GM19328 (cell line): ENCODE measurements around the gene LRRC8B.
"Not testable (repeated sequence)": the region's sequence is repeated elsewhere in the genome, so short reads cannot be mapped to it uniquely, and the experiment has no call there.

ENCODE experiments used
- ATAC-seq: cut with Tn5 transposase; IDR thresholded peaks from one replicate; pipeline ENCODE4 v1.9.1; 2021; ENCODE audit warnings: mild to moderate bottlenecking, moderate library complexity; ENCODE audit not compliant: unreplicated experiment

Gene LRRC8B

DNA sequence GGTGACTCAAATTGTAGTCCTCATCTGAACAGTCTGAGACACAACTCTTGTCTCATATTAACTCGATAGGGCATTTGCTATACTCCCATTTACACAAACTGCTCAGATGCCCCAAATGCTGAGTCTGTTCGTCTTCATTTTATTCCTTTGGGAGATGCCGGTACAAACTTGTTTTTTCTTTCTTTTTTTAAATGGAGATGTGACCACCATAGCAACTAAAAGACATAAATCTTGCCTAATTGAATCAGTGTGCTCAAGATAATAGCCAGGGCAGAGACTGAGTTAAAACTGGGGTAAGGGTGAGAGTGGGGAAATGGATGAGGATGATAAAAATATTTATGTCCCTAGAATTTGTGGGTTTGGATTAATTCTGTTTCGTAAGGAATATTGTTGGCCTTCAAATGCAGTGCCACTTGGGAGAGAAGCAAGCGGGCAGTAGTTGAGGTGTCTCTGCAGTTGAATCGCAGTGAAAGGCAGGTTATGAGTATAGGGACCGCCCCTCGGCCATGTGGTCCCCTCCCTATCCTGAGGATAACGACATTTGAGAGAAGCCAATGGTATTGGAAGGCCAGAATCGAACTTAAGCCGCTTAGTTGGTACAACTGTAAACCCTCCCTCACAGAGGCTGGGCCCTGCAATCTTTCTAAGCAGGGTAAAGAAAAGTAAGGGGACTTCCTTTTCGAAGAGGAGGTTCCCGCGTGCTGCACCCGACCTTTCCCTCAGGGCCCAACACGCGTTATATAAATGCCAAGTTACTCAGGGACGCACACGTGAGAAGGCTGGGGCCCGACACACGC lies 859 bp upstream of the LRRC8B start:
- ATAC-seq, result peak; percentile 23

DNA sequence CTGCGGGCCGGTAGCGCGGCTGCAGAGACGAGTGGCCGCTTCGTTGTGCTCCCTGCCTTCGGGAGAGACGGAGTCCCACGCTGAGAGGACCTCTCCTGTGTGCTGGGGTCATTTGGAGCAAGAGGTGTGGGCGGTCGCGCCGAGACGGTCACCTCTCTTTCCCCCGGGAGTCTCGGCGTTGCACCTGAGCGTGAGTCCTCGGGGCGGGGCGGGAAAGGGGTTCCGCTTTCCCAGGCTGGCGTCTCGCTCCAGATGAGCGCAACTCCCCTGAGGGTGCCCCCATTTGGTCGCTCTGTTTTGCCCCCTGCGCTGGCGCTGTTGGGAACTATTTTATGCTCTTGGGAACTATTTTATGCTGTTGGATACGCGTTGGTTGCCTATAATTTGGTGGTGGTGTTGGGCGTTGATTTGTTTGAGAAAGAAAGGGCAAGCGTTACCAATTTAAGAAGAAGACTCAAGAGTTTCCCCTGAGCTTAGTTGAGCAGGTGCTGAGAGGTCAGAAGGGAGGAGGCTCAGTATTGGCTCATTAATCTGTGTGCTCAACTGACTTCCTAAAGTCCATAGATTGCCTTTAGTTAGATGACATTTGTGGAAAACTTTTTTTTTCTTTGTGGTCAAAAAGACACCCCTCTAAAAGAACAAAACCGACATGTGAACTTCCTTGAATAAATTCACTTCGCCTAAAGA lies 683 bp downstream of the LRRC8B start:
- peak; percentile 16 for ATAC-seq

DNA sequence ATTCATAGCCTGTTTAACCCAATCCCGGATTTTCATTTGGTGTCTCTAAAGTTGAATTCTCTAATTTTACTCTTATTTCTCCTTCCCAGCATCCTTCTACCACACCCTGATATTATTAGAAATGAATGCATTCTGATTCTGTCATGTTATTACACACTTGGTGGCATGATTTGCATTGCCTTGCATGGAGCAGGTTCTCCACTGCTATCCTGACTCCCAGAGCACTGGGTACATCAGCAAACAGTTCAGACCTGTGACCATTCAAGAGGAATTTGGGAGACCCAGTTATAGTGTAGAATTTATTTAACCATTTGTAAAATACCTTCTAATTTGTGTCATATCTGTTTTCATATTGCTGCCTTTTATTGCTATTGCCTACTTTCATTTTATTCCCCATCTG lies 2.6 kb downstream of the LRRC8B start:
- ATAC-seq, result no peak

DNA sequence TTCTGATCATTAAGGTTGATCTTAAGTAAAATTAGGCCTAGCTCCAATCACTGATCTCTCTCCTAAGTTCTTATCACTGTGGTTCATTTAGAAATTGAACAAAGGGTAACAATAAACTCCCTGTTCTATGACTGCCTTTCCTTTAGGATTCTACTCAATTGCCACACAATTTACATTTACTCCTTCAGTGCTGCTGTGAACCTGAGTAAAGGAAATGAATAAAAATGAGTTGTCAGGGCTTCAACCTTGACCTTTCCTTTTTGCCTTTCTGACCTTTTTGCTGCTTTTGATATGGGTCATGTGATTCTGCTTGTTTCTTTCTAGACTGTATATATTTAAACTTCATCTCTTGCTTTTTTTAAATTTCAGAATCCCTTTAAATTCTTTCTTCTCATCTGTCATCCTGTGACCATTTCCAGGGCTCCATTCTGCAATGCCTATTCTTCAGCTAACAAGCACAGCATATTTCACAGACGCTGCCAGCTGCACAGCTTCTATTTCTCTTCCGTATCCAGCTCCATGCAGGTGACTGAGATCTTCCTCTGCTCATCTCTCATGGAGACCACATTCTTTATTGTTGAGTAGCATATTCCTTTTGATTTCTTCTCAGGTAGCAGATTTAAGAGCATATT lies 3.2 kb downstream of the LRRC8B start:
- ATAC-seq, result no peak

DNA sequence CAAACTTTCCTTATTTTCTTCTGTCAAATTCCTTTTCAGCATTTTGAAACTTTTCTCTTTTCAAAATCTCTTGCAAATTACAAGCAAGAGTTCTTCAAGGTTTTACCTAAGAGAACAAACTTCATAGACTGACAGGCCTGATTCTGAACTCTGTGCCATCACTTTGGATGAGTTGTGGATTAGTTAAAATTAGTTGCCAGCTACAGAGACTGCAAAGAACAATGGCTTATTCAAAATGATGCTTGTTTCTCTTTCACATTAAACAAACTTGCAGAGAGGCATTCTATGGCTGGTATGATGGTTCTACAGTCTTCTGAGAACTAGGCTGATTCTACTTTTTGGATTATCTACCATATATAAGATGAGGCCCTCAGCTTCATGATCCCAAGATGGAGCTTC lies 3.8 kb downstream of the LRRC8B start:
- ATAC-seq, result no peak

DNA sequence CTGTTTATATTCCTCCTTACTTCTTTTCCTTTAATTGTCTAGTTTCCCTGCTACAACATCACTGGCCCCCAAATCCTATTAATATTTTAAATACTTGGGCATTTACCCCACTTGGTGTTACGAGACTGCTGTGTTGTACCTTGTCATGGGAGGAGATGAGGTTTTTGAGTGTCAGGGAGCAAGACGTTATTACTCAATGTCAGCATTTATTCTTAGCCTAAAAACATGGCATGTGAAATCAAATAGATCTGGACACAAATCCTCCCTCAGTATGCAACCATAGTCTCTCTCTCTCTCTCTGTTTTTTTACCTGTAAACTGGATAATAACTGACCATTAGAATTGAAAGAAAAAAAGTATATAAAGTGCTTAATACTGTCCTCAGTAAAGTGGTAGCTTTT lies 4.6 kb downstream of the LRRC8B start:
- no peak for ATAC-seq

DNA sequence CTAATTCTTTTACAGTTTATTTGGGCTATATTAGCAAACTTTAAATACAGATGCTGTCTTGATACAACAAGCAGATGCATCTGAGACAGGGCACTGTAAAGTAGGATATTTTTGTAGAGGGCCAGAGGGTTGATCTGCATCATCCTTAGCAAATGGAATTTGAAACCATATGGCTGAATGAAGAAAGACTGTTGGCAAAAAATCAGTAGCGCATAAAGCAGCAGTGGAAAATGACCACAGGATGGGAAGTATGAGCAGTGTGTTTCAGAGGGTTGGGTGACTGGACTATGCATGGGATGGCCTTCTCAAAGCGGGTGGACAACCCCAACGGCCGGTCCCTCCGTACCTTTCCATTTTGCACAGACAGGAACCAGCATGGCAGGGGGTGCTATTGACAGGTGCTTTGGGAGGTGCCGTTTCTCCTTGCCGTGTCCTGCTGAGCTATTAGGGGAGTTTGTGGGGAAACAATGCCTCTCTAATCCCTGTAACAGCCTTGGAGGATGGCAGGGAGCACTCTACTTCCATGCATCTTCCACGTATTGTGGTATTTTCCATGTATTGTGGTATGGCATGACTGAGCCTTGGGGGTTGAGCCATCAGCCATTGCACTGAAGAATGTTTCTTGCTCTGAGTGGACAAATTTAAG lies 5.9 kb downstream of the LRRC8B start:
- ATAC-seq, result no peak

DNA sequence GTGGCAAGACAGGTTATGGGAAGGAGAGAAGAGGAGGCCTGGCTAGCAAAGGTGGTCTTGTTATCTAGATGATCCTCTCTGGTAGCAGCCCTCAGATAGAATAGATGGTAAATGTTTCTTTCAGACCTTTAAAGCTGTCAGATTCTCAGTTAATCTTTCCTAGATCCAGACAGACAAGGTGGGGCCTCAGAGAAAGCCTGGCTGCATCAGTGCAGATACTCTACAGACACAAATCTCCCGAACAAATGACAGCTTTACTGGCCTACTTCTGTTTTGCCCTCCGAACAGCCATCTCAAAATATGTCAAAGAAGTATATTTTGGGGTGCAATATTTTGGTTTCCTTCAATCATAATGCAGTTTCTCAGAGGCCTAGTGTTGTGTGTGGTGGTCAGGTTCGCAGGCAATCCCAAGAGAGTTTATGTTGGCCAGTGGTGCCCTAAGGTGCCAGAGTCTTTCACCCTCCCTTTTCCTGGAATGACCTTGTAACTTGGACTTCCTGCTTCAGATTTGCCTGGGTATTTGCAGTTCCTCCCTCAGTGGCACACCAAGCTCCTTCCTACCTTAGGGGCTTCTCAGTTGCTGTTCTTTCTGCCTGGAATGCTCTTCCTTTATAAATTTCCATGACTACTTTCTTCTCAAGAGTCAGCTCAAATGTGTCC lies 7.0 kb downstream of the LRRC8B start:
- no peak for ATAC-seq

DNA sequence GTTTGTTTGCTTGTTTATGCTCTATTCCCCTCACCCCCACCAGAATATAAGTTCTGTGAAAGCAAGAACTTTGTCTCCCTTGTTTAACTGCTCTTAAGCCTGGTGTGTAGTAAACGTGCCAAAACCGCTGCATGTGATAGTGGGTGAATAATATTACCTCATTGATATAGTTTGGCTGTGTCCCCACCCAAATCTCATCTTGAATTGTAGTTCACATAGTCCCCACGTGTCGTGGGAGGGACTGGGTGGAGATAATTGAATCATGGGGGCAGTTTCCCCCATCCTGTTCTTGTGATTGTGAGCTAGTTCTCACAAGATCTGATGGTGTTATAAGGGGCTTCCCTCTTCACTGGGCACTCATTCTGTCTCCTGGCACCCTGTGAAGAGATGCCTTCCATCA lies 7.6 kb downstream of the LRRC8B start:
- ATAC-seq, result no peak

DNA sequence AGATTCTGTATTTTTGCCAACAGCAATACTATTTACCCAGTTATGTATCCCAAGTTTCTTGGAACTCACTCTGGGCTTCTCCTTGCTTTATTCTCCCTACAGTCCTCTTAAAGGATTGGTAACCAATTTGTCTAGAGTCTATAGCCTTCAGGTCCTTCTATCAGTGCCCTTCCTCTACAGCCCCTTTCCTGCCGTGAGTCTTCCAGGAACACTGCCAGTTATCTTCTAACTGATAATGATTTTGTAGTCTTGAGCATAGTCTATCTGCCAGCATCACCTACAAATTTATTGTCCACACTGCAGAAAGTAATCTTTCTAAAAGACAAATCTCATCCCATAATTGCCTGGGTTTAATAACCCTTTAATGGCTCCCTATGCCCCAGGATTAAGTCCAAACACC lies 8.2 kb downstream of the LRRC8B start:
- ATAC-seq, result no peak

DNA sequence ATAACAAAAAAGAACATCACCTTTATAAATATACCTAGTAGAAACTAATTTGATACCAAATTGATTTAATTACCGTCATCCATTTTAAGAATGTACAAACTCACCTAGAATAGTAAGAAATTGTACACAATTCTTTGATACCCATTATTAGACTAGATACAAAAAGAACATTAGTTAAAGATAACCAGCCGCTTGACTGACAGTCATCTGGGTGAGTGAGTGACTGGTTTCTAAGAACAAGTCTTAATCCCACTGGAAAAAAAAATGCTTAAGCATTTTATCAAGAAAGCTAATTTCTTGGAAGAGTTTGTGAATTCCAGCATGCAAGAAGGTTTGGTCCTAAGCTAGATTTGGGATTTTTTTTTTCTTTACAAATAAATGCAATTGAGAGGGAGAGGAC lies 10.9 kb downstream of the LRRC8B start:
- ATAC-seq, result no peak

DNA sequence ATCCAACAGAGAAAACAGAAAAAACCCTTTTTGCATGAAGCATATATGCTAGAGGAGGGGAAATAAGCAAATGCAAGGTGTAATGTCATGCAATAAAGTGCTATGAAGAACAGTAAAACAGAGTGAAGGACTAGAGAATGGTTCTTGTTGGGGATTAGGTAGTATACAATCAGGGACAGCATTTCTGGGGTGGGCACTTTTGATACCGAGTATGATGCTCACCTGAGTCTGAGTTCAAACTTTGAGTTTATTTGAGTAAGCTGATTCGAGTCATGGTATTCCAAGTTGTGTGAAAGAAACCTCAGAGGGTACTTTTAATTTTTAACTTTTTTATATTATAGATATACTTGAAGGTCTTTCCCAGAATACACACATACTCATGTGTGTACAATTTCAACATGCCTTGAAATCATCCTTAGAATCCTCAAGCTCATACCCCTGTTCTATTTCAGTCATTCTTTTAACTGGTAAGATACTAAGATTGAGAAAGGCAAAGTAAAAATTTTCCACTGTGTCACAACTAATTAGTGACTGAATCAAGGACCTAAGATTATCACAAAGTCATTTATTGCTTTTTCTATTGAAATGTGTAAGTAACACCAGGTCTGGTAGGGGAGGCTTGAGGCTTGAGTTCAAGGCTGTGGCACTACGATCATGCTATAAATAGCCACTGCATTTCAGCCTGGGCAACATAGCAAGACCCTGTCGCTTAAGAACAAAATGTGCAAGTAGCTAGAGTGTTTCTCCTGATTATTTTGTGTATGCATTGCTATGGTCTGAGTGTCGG lies 12.1 kb downstream of the LRRC8B start:
- ATAC-seq, result no peak

DNA sequence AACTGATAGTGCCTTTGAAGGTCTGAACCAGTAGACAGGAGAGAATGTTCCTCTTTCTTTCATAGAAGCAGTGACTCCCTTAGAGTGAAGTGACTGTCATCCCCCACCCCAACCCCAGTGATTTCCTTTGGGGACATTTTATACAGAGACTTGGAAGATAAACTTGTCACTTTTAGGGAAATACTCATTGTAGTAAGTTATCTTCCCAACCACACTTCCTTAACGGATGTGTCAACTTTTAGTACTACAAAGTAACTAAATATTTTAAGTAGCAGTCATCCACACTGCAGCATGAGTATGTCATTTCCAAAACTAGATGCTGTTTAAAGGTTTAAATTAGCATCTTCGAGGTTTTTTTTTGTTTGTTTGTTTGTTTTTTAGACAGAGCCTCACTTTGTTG lies 13.7 kb downstream of the LRRC8B start:
- ATAC-seq, result no peak

DNA sequence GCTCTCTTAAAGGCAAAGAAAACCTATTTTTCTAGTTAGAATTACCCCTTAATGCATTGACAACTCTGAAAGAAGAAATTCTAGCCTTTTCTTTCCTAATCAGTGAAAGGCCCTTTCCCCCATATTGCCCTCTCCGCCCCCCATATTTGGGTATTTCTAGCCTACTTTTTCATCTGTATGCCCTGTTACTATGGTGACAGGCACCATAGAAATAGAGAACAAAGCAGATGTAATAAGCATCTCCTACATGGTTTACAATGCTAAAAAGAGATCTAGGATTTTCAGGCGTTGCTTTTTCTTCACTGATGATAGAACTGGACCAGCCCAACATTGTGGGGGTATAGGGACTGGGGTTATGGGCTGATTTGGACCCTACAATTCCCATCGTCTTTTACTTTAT lies 14.5 kb downstream of the LRRC8B start:
- ATAC-seq, result no peak

DNA sequence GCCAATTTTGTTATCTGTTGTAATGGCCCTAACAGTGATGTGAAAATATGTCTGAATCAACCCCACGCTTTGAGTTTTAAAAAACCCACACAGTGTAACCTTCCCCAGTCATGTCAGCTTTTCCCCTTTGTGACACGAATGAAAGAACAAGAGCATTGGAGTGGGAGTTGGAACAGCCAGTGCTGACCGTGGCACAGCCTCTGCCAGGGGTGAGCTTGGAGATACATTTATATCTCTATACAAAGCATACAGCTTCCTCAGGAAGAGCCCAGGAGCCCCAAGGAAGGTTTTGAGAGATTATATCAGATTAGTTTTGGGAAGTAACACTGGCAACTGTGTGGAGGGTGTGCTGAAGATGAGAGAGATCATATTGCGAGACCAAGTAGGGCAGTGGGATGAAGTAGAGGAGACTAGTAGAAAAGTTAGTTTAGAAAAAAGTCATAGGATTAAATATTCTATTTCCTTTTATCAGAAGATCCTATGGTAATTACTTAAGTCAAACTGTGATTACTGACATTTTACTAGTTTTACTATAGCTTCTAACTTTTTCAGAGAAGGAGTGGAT lies 15.9 kb downstream of the LRRC8B start:
- ATAC-seq, result no peak

DNA sequence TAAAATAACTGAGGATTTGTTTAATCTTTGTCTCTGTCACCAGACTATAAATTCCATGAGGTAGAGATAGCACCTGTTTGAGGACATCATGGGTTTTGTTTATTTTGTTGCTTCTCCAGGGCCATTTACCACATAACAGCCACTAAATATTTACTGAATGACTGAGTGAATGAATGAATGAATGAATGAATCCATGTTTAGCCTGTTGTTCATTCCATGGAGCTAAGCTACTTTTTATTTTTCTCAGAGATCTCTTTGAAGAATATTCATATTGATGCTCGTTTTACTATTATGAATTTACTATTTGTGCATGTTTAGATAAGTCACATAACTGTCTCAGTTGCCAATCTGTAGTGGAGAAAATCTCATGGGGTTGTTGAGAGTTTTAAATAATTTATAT lies 17.7 kb downstream of the LRRC8B start:
- no peak for ATAC-seq

DNA sequence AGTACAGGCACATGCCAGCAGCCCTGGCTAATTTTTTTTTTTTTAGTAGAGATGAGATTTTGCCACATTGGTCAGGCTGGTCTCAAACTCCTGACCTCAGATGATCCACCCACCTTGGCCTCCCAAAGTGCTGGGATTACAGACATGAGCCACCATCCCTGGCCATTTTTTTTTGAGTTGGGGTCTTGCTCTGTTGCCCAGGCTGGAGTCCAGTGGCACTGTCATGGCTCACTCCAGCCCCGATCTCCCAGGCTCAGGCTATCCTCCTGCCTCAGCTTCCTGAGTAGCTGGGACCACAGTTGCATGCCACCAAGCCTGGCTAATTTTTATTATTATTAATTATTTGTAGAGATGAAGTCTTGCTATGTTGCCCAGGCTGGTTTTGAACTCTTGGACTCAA lies 19.0 kb downstream of the LRRC8B start:
- not testable (repeated sequence) for ATAC-seq

DNA sequence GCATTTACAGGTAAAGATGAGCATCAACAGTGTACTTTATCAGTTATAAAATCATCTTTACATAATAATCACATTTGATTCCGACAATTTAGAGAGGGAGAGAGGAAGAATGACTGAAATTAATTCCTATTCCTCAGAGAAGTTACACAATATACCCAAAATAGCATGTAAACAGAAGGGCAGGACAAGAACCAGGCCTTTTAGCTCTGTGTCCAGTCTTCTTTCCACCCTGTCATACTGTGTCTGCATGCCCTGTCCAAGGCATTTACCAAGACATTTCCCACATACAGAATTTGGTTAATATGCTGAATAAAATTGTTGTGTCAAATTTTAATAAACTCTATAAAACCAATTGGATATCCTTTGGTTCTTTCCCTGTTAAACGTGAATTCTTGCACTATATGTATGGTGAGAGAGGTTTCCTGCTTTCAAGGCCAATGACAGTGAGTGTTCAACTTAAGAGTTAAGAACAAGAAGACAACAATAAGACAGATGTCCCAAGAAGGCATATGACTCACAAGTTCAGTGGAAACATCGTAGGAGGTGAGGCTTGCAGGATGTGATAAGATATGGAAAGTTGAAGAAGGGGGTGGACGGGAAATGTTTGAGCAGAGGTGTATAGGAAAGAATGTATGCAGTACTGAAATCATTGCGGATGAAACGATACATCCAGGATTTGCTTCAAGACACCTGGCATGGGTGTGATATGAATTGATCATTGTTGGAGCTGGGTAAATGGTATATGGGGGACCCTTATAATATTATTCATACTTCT lies 20.8 kb downstream of the LRRC8B start:
- ATAC-seq, result no peak
